Measurements from ENCODE around the gene MAPK11.

DNA sequence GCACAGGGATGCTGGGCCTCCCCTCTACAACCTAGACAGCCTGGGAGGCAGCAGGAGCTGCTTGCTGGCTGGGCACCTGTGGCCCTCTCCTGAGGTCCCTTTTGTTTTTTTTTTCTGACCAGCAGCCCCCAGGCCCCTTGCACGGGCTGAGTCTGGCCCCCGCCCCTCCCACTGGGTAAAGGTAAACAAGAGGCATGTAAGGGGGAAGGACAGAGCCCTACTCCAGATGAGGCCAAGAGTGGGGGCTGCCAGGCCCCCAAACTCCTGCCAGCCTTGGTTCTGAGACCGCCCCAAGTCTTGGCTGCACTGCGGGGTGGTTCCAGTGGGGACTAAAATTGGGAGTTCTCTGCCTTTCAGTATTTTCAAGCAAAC is 28.1 kb upstream of the MAPK11 start:
- TF ChIP-seq POLR2AphosphoS5 (IDR thresholded peaks at IDR 0.05; ENCODE audit: borderline replicate concordance, low read depth, low read length) (no peak), EZH2 (IDR thresholded peaks at IDR 0.05) (no peak), FOXP2 (optimal IDR thresholded peaks at IDR 0.05; ENCODE audit: control extremely low read depth, extremely low read length, insufficient read depth) (no peak)
